Lower leg skin (tissue), 3 donors: Measurements from ENCODE around the gene EMC10.

ENCODE experiments used
- POLR2A ChIP-seq, 2 donors: fragments of 450-650 bp; IDR thresholded peaks; one replicate each; pipeline ENCODE4 v1.6.1; 2016 to 2017; ENCODE audit warnings: antibody characterized with exemption in 2 of 2, mild to moderate bottlenecking in 1 of 2, moderate library complexity in 1 of 2
- TF ChIP-seq, protein P1 (sequence below), 3 donors: fragments of 450-650 bp; IDR thresholded peaks; one replicate each; pipeline ENCODE4 v1.5.1; 2016; ENCODE audit warnings: antibody characterized with exemption in 3 of 3, mild to moderate bottlenecking in 3 of 3, moderate library complexity in 2 of 3

DNA sequence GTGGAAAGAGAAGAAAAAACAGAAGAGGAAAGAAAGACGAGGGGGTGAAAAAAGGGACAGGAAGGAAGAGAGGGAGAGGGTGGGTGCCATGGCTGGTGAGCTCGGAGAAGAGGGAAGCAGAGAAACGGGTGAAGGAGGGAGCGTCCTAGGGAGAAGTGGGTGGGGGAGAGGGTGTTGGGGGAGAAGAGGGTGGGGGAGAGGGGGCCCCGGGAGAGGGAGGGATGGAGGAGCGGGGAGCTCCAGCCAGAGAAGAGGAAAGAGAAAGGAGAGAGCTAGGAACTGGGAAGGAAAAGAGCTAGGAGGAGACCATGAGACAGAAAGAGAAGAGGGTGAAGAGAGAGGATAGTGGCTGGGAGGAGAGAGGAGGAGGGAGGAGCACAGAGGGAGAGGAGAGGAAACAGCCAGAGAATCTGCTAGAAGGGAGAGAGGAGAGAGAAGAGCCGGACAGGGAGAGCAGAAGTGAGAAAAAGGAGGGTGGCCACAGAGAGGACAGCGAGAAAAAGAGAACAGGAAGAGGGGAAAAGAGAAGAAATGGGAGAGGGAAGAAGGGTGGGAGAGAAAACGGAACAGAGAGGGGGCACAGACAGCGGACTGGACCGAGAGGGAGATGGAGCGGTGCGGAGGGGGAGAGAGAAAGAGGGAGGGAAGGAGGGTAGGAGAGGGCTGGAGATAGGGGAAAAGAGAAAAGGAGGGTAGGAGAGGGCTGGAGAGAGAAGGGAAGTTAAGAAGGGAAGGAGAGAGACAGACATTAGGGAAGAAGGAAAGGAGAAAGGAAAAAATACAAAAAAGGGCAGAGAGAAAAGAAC lies 12.3 kb downstream of the EMC10 start:
- TF ChIP-seq, protein P1, sequence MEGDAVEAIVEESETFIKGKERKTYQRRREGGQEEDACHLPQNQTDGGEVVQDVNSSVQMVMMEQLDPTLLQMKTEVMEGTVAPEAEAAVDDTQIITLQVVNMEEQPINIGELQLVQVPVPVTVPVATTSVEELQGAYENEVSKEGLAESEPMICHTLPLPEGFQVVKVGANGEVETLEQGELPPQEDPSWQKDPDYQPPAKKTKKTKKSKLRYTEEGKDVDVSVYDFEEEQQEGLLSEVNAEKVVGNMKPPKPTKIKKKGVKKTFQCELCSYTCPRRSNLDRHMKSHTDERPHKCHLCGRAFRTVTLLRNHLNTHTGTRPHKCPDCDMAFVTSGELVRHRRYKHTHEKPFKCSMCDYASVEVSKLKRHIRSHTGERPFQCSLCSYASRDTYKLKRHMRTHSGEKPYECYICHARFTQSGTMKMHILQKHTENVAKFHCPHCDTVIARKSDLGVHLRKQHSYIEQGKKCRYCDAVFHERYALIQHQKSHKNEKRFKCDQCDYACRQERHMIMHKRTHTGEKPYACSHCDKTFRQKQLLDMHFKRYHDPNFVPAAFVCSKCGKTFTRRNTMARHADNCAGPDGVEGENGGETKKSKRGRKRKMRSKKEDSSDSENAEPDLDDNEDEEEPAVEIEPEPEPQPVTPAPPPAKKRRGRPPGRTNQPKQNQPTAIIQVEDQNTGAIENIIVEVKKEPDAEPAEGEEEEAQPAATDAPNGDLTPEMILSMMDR (IDR thresholded peaks at IDR 0.05) = no peak
- TF ChIP-seq POLR2A (IDR thresholded peaks at IDR 0.05) = no peak
